ENCODE measurements around the gene MYLIP.

DNA sequence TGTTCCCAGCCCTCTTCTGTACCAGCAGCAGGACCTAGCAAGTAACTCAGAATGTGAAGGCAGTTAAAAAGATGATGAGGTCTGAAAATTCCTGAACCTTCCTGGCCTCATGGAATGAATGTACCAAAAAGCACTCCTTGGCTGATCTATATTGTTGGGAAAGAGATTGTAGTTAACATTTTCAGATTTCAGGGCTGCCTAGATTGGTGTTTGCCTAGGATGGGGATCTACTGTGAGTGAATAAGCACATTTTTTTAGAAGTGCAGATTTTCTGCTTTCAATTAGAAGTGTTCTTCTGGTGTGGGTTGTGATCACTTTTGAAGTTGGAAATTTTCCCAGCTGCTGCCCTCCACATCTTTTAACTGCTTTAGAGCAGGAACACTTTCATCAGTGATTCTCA lies 6.2 kb downstream of the MYLIP start:
- TF ChIP-seq, protein P1, sequence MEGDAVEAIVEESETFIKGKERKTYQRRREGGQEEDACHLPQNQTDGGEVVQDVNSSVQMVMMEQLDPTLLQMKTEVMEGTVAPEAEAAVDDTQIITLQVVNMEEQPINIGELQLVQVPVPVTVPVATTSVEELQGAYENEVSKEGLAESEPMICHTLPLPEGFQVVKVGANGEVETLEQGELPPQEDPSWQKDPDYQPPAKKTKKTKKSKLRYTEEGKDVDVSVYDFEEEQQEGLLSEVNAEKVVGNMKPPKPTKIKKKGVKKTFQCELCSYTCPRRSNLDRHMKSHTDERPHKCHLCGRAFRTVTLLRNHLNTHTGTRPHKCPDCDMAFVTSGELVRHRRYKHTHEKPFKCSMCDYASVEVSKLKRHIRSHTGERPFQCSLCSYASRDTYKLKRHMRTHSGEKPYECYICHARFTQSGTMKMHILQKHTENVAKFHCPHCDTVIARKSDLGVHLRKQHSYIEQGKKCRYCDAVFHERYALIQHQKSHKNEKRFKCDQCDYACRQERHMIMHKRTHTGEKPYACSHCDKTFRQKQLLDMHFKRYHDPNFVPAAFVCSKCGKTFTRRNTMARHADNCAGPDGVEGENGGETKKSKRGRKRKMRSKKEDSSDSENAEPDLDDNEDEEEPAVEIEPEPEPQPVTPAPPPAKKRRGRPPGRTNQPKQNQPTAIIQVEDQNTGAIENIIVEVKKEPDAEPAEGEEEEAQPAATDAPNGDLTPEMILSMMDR (conservative IDR thresholded peaks at IDR 0.05): no peak
- no peak for TF ChIP-seq EZH2 (IDR thresholded peaks at IDR 0.05; ENCODE audit: low read depth)
